ENCODE measurements around the gene CCDC97.

DNA sequence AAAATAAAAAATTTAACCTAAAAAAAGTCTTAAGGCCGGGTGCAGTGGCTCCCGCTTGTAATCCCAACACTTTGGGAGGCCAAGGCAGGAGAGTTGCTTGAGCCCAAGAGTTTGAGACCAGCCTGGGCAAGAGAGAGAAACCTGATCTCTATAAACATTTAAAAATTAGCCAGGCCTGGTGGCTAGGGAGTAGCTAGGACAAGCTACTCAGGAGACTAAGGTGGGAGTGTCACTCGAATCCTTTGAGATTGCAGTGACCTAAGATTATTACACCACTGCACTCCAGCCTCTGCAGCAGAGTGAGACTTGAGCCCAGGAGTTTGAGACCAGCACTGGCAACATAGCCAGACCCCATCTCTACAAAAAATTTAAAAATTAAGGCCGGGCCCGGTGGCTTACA, 1.1 kb downstream of the CCDC97 start:
- TF ChIP-seq CTCF (conservative IDR thresholded peaks at IDR 0.05), result no peak
- no peak for TF ChIP-seq EZH2 (IDR thresholded peaks at IDR 0.05; ENCODE audit: low read depth)
